Endothelial cell of umbilical vein (primary cell): ENCODE data around the gene ZSCAN25. TPM values are rescaled to one million over a fixed set of nuclear protein-coding genes. Genes with fewer than 3 reads are reported as not detected.
"Not testable (repeated sequence)": the region's sequence is repeated elsewhere in the genome, so short reads cannot be mapped to it uniquely, and the experiment has no call there.

Experiments used
- BruUV-seq: library from RNA; stranded (reverse); fragments of 400-500 nt; replicated peaks from 2 replicates; lab custom pipeline; 2021; lab: Mats Ljungman, UMichigan
- CTCF ChIA-PET: fragments of 300-600, 350-600 bp; sonication (Branson Sonifier 250); formaldehyde crosslinking; loops from one replicate; lab custom pipeline; 2021; ENCODE audit warnings: antibody characterized with exemption, inconsistent platforms; lab: Charles Lee
- POLR2A ChIA-PET: fragments of 300-600, 350-600 bp; sonication (Branson Sonifier 250); formaldehyde crosslinking; loops from one replicate; lab custom pipeline; 2021; ENCODE audit warnings: antibody characterized with exemption, inconsistent platforms; lab: Charles Lee
- DNase-seq: peaks from one replicate; pipeline ENCODE4 v3.0.0-alpha.2; 2011; ENCODE audit warnings: low read depth, low spot score
- FAIRE-seq: peaks from 2 replicates; lab custom pipeline; 2011; peaks lifted over from hg19 to GRCh38; lab: Jason Lieb, UNC
- H2AFZ ChIP-seq: 2 replicates; pipeline ENCODE4 v1.6.0; 2012; ENCODE audit warnings: low read depth, low read length, control low read depth, inconsistent platforms
- H3K27ac ChIP-seq: 2 replicates; pipeline ENCODE4 v1.5.1; 2011; ENCODE audit warnings: low read depth, mild to moderate bottlenecking, control low read depth, low read length, moderate library complexity; ENCODE audit not compliant: insufficient read depth
- H3K27me3 ChIP-seq, 2 experiments: 2 replicates each; pipeline versions ENCODE4 v1.6.0 to v1.6.1; 2011; ENCODE audit warnings: low read length in 2 of 2, mixed read lengths in 1 of 2; ENCODE audit not compliant: control insufficient read depth in 2 of 2, insufficient read depth in 2 of 2
- H3K36me3 ChIP-seq, 2 experiments: 2 replicates in 1 of 2; 3 replicates in 1 of 2; pipeline ENCODE4 v1.5.1; 2011; ENCODE audit warnings: low read length in 2 of 2, mild to moderate bottlenecking in 1 of 2, moderate library complexity in 1 of 2; ENCODE audit not compliant: control insufficient read depth in 2 of 2, insufficient read depth in 2 of 2; ENCODE audit errors: extremely low read depth in 1 of 2
- H3K4me1 ChIP-seq: 3 replicates; pipeline ENCODE4 v1.5.1; 2011; ENCODE audit warnings: mild to moderate bottlenecking, low read length; ENCODE audit not compliant: control insufficient read depth, insufficient read depth; ENCODE audit errors: extremely low read depth
- H3K4me2 ChIP-seq: 2 replicates; pipeline ENCODE4 v1.6.1; 2011; ENCODE audit warnings: low read length, control low read depth, mixed read lengths; ENCODE audit not compliant: insufficient read depth
- H3K4me3 ChIP-seq, 3 experiments: fragments of 200-600 bp in 1 of 3; sonication (generic), shearing (Covaris generic) in 1 of 3; replicated peaks in 1 of 3; 2 replicates each; pipeline ENCODE4 v1.5.1; 2011 to 2016; ENCODE audit warnings: control low read depth in 3 of 3, low read length in 3 of 3, mild to moderate bottlenecking in 2 of 3, inconsistent platforms in 1 of 3, low read depth in 1 of 3, moderate library complexity in 1 of 3; ENCODE audit not compliant: insufficient read depth in 1 of 3
- H3K79me2 ChIP-seq: 2 replicates; pipeline ENCODE4 v1.6.0; 2012; ENCODE audit warnings: low read length, inconsistent platforms; ENCODE audit not compliant: control insufficient read depth, insufficient read depth
- H3K9ac ChIP-seq: replicated peaks from 2 replicates; pipeline ENCODE3; 2011; ENCODE audit warnings: low read length, control low read depth; ENCODE audit not compliant: insufficient read depth; ENCODE audit errors: extremely low read depth
- H3K9me1 ChIP-seq: replicated peaks from 3 replicates; pipeline ENCODE4 v1.6.0; 2011; ENCODE audit warnings: mild to moderate bottlenecking, low read length; ENCODE audit not compliant: control insufficient read depth, insufficient read depth; ENCODE audit errors: extremely low read depth
- H3K9me3 ChIP-seq: replicated peaks from 2 replicates; pipeline ENCODE4 v1.5.1; 2012; ENCODE audit warnings: low read length, inconsistent platforms; ENCODE audit not compliant: control insufficient read depth, insufficient read depth
- H4K20me1 ChIP-seq: replicated peaks from 2 replicates; pipeline ENCODE3; 2011; ENCODE audit warnings: mild to moderate bottlenecking, low read length; ENCODE audit not compliant: control insufficient read depth, insufficient read depth; ENCODE audit errors: extremely low read depth
- CTCF ChIP-seq, 2 donors: IDR thresholded peaks; 1 replicate in 1 of 2; 2 replicates in 1 of 2; pipeline ENCODE4 v1.5.1; 2011; ENCODE audit warnings: low read length in 2 of 2, mild to moderate bottlenecking in 2 of 2, moderate library complexity in 2 of 2, control low read depth in 1 of 2, inconsistent platforms in 1 of 2, low read depth in 1 of 2; ENCODE audit not compliant: insufficient read depth in 1 of 2; ENCODE audit errors: extremely low read depth in 1 of 2
- EZH2 ChIP-seq: IDR thresholded peaks from 2 replicates; pipeline ENCODE4 v1.6.1; 2012; ENCODE audit warnings: borderline replicate concordance, low read depth, mild to moderate bottlenecking, moderate library complexity, low read length, inconsistent platforms; ENCODE audit not compliant: severe bottlenecking
- FOS ChIP-seq: IDR thresholded peaks from 2 replicates; pipeline ENCODE4 v1.6.1; 2011; ENCODE audit warnings: mild to moderate bottlenecking, low read length, moderate library complexity, borderline replicate concordance; ENCODE audit not compliant: insufficient read depth
- GATA2 ChIP-seq: IDR thresholded peaks from 2 replicates; pipeline ENCODE4 v1.7.0; 2011; ENCODE audit warnings: low read depth, mild to moderate bottlenecking, moderate library complexity, mixed read lengths, low read length; ENCODE audit not compliant: insufficient read length, insufficient read depth
- JUN ChIP-seq: IDR thresholded peaks from 2 replicates; pipeline ENCODE4 v1.6.1; 2011; ENCODE audit warnings: borderline replicate concordance, low read depth; ENCODE audit not compliant: insufficient read length, insufficient read depth
- MAX ChIP-seq: IDR thresholded peaks from 2 replicates; pipeline ENCODE4 v1.6.1; 2011; ENCODE audit not compliant: insufficient read depth, insufficient read length
- MYC ChIP-seq: IDR thresholded peaks from one replicate; pipeline ENCODE4 v1.6.1; 2011; ENCODE audit warnings: mild to moderate bottlenecking, low read depth, low read length
- POLR2A ChIP-seq: IDR thresholded peaks from 2 replicates; pipeline ENCODE4 v1.6.1; 2012; ENCODE audit warnings: low read depth, mild to moderate bottlenecking, control low read depth, low read length
- POLR2AphosphoS5 ChIP-seq: IDR thresholded peaks from 2 replicates; pipeline ENCODE4 v1.6.1; 2012; ENCODE audit warnings: low read depth, mild to moderate bottlenecking, control low read depth, low read length, moderate library complexity; ENCODE audit not compliant: insufficient read depth
- dilution Hi-C: fragments of 300-500 bp; cut with MboI; formaldehyde crosslinking; loops from one replicate; pipeline ENCODE4 v1.15.0; 2019; ENCODE audit warnings: low sequenced_read_pairs; ENCODE audit not compliant: extremely low pct_ligation_motif_present
- intact Hi-C: fragments of 100-400 bp; cut with micrococcal nuclease; formaldehyde crosslinking; loops from one replicate; pipeline ENCODE4 v1.10.0; 2022
- polyA plus RNA-seq, 4 experiments: library from polyadenylated mRNA; depleted of rRNA in 3 of 4; stranded (reverse) in 3 of 4; unstranded in 1 of 4; fragments of >200 nt; gene quantifications; 2 replicates each; pipeline versions ENCODE4 v1.2.1 to v1.2.3, GENCODE V29; 2011 to 2012; ENCODE audit warnings: missing spikeins in 1 of 4
- total RNA-seq: library from RNA; stranded (reverse); gene quantifications from 2 replicates; pipeline ENCODE4 v1.2.3, GENCODE V29; 2021

Gene ZSCAN25
- total and polyA plus RNA-seq, 2 donors (not counting 3 experiments of a cell fraction or from before 2014, with no cell fraction given), result 8.9 to 13.8 TPM

GRCh38 chr7:99580778-99581332, 35.9 kb upstream of the ZSCAN25 start:
- dilution Hi-C loops, BruUV-seq, H4K20me1 ChIP-seq, FAIRE-seq, H3K79me2 ChIP-seq, H3K9ac ChIP-seq, H3K4me1 ChIP-seq, H3K27ac ChIP-seq, POLR2A ChIA-PET, DNase-seq, intact Hi-C loops, H3K9me1 ChIP-seq, H3K9me3 ChIP-seq, H3K36me3 ChIP-seq, H3K27me3 ChIP-seq: not testable (repeated sequence)
- CTCF ChIA-PET, result interaction anchor here (0.8 to 2.1 kb wide), 7 partner anchors 9 to 212 kb away, joined by 3 to 10 read pairs (median 7); partner anchors contain the start of genes CPSF4, PTCD1 and ZSCAN25
- Histone ChIP-seq H3K4me2 (peak overlapping the region; percentile 86), H2AFZ (peak overlapping the region; percentile 98), H3K4me3 (peak overlapping the region; percentile 28 to 33 (median 31))

- no TSS peak for BruUV-seq
- peaks cover 2 to 3% of the 10 kb centered on the region in 2 experiments for H3K27me3 ChIP-seq
- H3K4me3 ChIP-seq, result no peak overlapping the region
- no peak overlapping the region for H2AFZ ChIP-seq
- intact Hi-C loops (no loop called here), dilution Hi-C loops (no loop called here)
- TF ChIP-seq JUN (no peak), POLR2AphosphoS5 (no peak), MAX (no peak), FOS (no peak), MYC (no peak), GATA2 (no peak), EZH2 (no peak), POLR2A (no peak), CTCF (IDR thresholded peaks at IDR 0.05; ENCODE audit: extremely low read depth in 1 of 2, insufficient read depth in 1 of 2, low read depth in 1 of 2, low read length in 2 of 2) (no peak)
- H4K20me1 ChIP-seq, result no peaks in the 10 kb centered on the region
- no peaks in the 10 kb centered on the region for H3K9me3 ChIP-seq
- DNase-seq, result no peak
- no peak overlapping the region for H3K4me2 ChIP-seq
- CTCF ChIA-PET, result no interaction called here
- no peaks in the 10 kb centered on the region for H3K9me1 ChIP-seq
- POLR2A ChIA-PET, result no interaction called here
- H3K27ac ChIP-seq, result no peak overlapping the region
- H3K79me2 ChIP-seq, result no peaks in the 10 kb centered on the region
- no peaks in the 10 kb centered on the region for H3K4me1 ChIP-seq
- FAIRE-seq, result no peak
- no peaks in the 10 kb centered on the region for H3K36me3 ChIP-seq
- H3K9ac ChIP-seq, result no peak overlapping the region
Observed at GRCh38 chr7:99588868-99589267, 27.9 kb upstream of the ZSCAN25 start.
